T follicular helper cell (primary cell): Measurements from ENCODE around the gene MPDZ.

Experiments used
- DNase-seq: peaks from one replicate; pipeline ENCODE4 v3.0.0-alpha.2; 2020; ENCODE audit warnings: low read depth

MPDZ gene

GRCh38 chr9:13179257-13179656 is 100.2 kb downstream of the MPDZ start:
- no peak for DNase-seq

DNA sequence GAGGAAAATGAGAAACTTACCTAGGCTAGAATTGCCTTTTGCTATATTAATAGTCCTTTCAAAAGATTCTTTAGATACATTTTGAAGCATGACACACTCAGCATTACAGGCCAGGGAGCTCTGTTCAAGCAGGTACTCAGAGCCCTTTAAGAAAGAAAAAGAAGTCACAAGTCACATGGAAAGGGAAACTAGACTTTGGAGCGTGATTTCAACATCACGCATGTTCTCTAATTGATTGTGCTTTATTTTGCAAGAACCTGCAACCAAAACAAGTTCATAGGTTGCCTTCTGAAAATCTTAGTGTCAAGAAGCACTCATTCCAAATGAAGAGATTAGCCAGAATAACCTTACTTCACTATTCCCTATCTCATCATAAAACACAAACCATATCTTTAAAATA is 103.8 kb downstream of the MPDZ start:
- DNase-seq: no peak

DNA sequence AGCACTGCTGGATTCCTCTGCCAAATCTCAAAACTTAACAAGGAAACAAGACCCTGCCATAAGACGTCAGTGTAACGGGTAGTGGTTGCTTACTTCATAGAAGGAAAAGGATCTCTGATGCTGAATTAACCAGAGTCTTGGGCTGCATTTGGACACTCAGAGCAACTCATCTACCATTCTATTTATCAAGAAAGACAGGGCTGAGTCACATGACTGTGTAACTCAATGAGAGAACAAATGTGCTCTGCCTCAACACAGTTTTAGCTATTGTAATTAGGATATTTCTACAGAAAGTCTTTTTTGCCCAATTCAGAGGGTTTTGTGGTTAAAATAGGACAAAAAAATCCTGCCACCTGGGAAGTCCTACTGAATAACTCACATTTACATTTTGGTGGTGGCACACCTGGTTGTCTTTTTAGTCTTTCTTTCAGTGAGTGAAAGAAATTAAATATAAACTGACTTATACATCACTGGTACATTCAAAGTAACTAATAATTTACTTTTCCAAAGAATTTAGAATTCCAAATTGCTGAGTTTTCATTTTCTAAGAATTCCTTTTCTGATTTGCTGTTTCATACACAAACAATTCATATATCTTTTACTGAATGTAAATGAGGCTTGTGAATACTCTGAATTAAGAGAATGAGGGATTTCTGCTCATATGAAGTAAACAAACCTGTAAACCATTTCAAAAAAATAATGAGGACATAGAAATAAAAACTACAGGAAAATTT is 104.4 kb downstream of the MPDZ start:
- no peak for DNase-seq

- DNase-seq: no peak
Observed at GRCh38 chr9:13173553-13173952, 105.9 kb downstream of the MPDZ start.

GRCh38 chr9:13171261-13171660 is 108.2 kb downstream of the MPDZ start:
- no peak for DNase-seq

- DNase-seq: no peak
Observed at GRCh38 chr9:13166996-13167395, 112.5 kb downstream of the MPDZ start.

GRCh38 chr9:13165956-13166355 is 113.5 kb downstream of the MPDZ start:
- DNase-seq: no peak

DNA sequence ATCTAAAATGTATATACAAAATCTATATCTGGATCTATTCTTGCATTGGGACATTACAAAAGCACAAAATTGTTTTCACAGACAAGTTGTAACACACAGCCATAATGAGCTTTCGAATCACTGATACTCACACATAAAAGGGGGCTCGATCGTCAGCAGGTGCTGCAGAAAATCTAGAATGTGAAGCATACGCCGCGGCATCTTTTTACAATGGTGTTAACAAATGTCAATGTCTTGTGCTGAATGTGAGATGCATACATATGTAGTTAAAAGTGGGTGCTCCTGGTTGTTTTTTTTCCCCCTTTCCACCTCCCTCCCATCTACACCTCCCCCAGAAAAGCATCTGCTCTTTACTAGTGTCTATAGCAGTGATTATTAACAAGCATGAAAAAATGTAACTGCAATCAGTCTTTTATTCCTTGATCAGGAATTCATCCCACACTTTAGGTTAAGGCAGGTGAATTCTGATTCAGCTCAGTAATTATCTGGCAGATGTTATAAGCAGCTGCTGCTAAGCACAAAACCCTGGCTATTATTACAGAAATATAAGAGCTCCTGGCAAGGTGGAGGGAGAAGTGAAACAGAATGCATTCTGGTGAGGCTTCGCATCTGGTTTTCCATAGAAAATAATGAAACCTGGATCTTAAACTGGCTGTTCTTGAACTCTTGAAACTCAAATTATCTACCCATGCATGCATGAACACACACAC is 114.1 kb downstream of the MPDZ start:
- DNase-seq: no peak

DNA sequence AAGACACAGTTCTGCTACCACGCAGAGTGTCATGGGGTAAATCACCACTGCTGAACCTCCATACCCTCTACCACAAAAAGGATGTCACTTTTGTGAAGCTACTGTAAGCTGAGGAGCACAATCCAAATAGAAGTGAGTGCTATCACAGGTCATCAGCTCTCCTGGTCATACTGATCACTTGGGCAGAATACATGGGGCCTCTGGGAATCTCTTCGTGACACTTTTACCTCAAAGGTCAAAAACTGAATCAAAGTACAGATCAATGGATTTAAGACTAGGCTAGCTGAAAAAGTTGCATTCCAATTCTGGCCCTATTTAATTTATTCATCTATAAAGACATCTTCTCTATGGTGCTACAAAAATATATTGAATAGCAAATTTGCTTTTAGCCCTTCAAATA is 115.5 kb downstream of the MPDZ start:
- no peak for DNase-seq

GRCh38 chr9:13163287-13163686 is 116.2 kb downstream of the MPDZ start:
- no peak for DNase-seq

DNA sequence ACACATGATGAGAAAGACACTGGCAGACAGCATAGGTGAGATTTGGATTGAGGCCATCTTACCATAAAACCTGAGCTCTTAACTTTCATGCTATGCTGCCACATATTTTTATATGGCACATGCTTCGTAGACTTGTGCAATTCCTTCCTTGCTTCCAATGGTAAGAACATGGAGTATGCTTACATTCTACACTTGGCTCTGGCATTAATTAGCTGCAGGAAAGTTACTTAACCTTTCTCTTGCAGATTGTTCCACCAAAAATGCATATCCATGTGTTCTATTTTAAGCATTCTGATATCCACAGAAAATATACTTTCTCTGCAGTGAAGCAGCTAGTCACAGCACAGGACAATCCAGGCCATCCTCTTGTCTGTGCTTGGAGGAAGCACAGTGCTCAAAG is 119.4 kb downstream of the MPDZ start:
- DNase-seq: no peak

GRCh38 chr9:13158986-13159385 is 120.5 kb downstream of the MPDZ start:
- no peak for DNase-seq

DNA sequence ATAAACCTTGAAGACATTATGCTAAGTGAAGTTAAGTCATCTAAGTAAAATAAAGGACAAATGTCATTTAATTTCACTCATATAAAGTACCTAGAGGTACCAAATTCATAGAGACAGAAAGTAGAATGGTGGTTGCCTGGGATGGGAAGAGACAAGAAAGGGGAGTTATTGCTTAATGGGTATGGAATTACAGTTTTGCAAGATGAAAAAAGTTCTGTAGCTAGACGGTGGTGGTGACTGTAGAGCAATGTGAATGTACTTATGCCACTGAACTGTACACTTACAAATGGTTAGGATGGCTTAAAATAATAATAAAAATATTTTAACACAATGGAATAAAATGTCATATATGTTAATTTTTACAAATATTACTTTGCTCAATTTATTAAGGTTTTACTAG is 128.0 kb downstream of the MPDZ start:
- no peak for DNase-seq

- DNase-seq: no peak
Observed at GRCh38 chr9:13149454-13149853, 130.0 kb downstream of the MPDZ start.

GRCh38 chr9:13146840-13147239 is 132.7 kb downstream of the MPDZ start:
- no peak for DNase-seq

DNA sequence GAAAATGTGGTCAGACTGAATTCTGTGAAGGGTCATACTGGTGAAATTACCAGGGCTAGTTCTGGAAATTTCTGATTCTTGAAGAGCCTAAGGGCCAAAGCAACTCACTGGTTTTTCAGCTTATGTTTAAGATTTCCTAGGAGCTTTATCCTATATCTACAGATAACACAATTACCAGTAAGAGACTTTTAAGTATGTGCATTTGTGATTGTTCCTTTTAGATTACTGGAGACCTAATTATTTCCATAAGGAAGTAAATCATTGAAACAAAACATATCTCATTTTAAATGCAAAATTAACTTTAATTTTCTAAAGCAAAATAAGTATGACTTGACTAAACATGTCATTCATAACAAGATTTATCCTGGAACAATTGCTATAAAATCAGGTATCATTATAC is 134.2 kb downstream of the MPDZ start:
- DNase-seq: no peak

DNA sequence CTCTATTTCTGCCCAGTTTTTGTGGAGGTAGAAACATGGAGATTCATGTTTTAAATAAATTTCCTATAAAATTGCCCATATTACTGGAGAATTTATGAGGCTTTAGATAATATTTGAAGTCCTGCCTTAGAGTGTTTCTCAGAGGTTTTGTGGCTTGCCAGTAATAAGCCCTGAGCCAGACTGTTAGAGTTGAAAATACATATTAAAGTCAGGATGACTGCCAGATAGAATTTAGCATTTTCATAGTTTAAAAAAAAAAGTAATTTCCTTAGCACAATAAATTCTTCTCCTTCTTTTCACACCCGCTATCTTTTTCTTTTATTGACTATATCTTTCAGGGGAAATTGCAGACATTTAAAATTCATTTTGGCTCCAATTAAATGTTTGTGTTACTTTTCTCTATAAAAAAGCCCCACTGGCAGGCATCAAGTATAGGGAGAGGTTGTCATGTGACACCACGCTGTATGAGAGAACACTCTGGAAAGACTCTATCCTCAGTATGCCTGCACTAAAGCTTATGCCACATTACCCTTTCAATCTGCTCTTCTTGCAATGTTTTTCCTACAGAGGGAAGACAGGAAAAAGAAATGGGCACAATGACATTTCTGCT is 135.2 kb downstream of the MPDZ start:
- no peak for DNase-seq

- DNase-seq: no peak
Observed at GRCh38 chr9:13143281-13143680, 136.2 kb downstream of the MPDZ start.

GRCh38 chr9:13142776-13143175 is 136.7 kb downstream of the MPDZ start:
- DNase-seq: no peak

DNA sequence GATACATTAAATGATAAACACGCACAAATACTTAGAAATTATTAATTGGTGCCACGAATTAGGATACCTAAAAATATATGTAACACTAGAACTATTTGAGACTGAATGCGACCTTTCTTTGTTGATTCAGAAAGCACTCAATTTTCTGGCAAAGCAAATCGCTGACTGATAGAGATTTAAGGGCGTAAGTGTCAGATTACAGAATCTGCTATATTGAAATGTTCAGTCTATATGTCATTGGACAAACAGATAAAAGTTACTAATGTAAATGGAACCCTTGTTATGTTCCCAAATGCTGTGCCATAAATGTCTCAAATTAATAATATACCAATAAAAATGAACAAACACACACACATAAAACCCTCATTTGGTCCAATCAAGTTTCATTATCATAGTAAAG is 137.9 kb downstream of the MPDZ start:
- no peak for DNase-seq

DNA sequence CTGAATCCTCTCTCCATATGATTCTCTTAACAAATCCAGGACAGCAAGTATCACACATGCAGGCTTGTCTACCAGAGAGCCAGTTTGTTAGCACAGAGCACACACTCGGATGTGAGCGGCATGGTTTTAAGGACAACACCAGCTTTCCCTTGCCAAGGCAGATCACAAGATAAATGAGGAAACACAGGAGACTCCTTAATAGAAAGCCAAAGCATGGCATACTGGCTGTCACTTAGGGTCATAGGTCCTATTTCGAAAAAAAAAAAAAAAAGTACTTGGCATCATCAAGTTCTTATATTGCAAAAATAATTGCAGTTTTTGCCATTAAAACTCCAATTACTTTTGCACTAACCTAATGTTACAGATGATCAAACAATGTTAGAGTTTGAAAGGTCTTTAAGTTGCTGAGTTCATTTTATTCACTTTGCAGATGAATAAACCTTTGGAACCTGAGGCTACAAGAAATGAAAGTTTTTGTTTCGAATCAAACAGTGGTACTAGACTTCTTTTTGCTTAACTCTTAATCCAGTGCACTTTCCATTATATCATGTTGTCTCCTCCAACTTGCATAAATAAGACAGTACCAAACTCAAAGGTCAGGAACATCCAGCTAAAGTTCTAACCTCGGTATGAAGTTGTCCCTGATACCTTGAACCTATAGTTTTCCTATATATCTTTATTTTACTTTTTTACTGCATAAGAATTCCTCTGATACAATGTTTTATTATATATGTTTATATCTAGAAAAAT is 138.5 kb downstream of the MPDZ start:
- DNase-seq: no peak

DNA sequence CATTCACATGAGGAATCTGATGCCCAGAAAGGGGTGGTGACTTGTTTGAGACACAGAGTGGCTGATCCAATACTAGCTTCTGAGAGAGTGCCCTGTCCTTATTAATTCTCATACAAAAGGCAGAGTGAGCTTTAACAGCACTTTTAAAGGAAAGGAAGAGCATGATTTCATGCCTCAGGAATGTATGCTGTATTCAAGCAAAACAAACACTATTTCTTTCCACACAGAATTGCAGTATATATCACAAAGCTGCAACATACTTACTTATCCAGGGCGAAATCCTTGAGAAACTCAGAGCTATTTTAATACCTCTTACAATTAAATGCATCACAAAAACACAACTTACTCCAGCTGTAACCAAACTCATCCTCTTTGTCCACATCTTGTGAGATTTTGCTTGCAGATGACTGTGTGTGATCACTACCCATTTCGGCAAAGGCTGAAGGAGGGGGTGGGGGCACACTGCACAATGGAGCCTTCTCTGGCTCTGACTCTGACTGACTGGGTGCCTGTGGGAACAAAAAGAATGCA is 139.8 kb downstream of the MPDZ start:
- DNase-seq: no peak
